Osteocyte (in vitro differentiated cells): Measurements from ENCODE around the gene GMPPB. TPM values are rescaled to one million over a fixed set of nuclear protein-coding genes. Genes with fewer than 3 reads are reported as not detected.

Experiments
- DNase-seq: peaks from one replicate; pipeline ENCODE4 v3.0.0; 2021; ENCODE audit warnings: mixed read lengths; ENCODE audit not compliant: unreplicated experiment; ENCODE audit errors: extremely low spot score
- H3K27ac Mint-ChIP-seq: one replicate; pipeline ENCODE4 v1.8.0; 2021; ENCODE audit warnings: mild to moderate bottlenecking, mixed read lengths; ENCODE audit not compliant: unreplicated experiment
- H3K27me3 Mint-ChIP-seq: one replicate; pipeline ENCODE4 v1.8.0; 2021; ENCODE audit warnings: mixed read lengths; ENCODE audit not compliant: unreplicated experiment
- H3K36me3 Mint-ChIP-seq: one replicate; pipeline ENCODE4 v1.8.0; 2021; ENCODE audit warnings: mixed read lengths; ENCODE audit not compliant: unreplicated experiment
- H3K4me1 Mint-ChIP-seq: one replicate; pipeline ENCODE4 v1.8.0; 2021; ENCODE audit warnings: mixed read lengths; ENCODE audit not compliant: unreplicated experiment
- H3K4me3 Mint-ChIP-seq: one replicate; pipeline ENCODE4 v1.8.0; 2021; ENCODE audit warnings: mild to moderate bottlenecking, moderate library complexity, mixed read lengths; ENCODE audit not compliant: unreplicated experiment
- H3K9me3 Mint-ChIP-seq: one replicate; pipeline ENCODE4 v1.8.0; 2021; ENCODE audit warnings: mixed read lengths; ENCODE audit not compliant: unreplicated experiment
- total RNA-seq: library from RNA; stranded (reverse); gene quantifications from 2 replicates; pipeline ENCODE4 v1.2.1, GENCODE V29; 2021
- TF ChIP-seq, protein P1 (sequence below): fragments of 200-600 bp; sonication (generic); IDR thresholded peaks from 2 replicates; pipeline ENCODE4 v1.5.0; 2021; ENCODE audit warnings: antibody characterized with exemption, mild to moderate bottlenecking, moderate library complexity

The GMPPB gene
- total RNA-seq, 1 donor from 2014 or later, result 27.5 TPM

DNA sequence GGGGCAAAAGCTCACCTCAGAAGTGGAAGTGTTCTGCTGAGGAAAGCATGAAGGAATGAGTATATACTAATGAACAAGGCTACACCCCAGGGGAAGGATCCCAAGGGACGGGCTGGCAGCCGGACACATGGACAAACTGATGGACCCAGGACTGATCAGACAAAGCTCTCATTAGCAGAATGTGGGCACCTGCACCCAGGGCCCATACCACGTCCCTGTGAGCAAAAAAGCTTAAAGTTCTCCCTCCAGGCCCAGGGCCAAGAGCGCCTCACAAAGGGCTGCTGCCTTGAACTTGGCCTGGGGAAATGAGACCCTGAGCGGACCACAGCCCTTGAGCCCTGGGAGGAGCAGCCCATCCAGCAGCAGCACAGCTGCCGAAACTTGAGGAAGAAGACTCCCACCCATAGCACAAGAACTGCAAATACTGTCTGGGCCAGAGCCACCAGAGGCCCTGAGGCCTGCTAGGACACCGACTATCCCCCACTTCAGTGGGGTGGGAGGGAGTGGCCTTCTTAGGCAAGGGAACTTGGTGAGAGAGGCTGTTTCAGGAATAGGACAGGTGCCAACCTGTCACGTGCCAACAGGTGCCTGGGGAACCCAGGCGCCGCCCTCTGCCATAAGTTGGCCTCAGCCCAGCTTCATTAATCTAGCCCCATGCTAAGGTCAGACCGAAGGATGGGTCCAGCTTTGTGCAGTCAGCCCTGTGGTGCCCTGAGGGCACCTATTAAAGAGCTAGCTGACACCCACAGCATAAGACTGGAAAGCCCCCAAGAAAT is 2.3 kb upstream of the GMPPB start:
- Mint-ChIP-seq H3K4me1 (peaks cover 14% of the 10 kb centered on the region), H3K9me3 (no peaks in the 10 kb centered on the region), H3K4me3 (no peak overlapping the region), H3K27ac (peak overlapping the region; percentile 1), H3K27me3 (no peaks in the 10 kb centered on the region), H3K36me3 (peaks cover 20% of the 10 kb centered on the region)
- TF ChIP-seq, protein P1, sequence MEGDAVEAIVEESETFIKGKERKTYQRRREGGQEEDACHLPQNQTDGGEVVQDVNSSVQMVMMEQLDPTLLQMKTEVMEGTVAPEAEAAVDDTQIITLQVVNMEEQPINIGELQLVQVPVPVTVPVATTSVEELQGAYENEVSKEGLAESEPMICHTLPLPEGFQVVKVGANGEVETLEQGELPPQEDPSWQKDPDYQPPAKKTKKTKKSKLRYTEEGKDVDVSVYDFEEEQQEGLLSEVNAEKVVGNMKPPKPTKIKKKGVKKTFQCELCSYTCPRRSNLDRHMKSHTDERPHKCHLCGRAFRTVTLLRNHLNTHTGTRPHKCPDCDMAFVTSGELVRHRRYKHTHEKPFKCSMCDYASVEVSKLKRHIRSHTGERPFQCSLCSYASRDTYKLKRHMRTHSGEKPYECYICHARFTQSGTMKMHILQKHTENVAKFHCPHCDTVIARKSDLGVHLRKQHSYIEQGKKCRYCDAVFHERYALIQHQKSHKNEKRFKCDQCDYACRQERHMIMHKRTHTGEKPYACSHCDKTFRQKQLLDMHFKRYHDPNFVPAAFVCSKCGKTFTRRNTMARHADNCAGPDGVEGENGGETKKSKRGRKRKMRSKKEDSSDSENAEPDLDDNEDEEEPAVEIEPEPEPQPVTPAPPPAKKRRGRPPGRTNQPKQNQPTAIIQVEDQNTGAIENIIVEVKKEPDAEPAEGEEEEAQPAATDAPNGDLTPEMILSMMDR, result no peak
- no peak for DNase-seq

DNA sequence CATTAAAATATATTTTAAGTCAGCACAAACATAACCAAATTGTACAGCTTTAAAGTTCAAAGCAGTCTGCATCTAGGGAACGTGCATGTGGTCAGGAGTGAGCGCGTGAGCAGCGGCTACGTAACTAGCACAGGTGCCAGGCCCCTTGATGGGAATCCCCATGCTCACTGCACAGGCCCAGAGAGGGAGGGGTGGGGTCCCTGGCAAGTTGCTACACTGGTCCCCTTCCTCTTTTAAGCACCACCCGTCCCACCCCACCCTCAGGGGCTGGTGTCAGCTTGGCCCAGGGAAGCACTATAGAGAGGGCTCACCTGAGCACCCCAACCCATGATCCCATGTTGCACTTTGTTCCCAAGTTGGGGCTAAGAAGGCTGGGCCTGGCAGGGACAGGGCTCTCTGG is 835 bp upstream of the GMPPB start:
- H3K4me1 Mint-ChIP-seq, result peaks cover 20% of the 10 kb centered on the region
- peak overlapping the region; percentile 87 for H3K4me3 Mint-ChIP-seq
- peaks cover 23% of the 10 kb centered on the region for H3K36me3 Mint-ChIP-seq
- H3K9me3 Mint-ChIP-seq, result no peaks in the 10 kb centered on the region
- no peak for DNase-seq
- TF ChIP-seq, protein P1, result no peak
- H3K27me3 Mint-ChIP-seq, result no peaks in the 10 kb centered on the region
- peak overlapping the region; percentile 96 for H3K27ac Mint-ChIP-seq

DNA sequence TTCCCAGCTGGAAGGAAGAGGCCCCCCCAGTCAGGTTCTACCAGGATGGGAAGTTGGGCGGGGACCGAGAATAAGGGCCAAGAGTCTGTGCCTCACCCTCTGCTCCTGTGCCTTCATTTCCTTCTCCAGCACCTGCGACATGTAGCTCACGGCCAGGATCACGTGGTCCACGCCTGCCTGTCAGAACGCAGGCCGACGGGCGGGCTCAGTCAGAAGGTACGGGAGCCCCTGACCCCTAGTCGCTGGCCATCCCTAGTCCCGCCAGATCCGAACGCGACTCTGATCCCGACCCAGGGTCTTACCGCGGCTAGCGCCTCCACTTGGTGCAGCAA is 489 bp downstream of the GMPPB start:
- peaks cover 29% of the 10 kb centered on the region for H3K4me1 Mint-ChIP-seq
- peak overlapping the region; percentile 87 for H3K4me3 Mint-ChIP-seq
- no peak for DNase-seq
- H3K9me3 Mint-ChIP-seq, result no peaks in the 10 kb centered on the region
- TF ChIP-seq, protein P1, result no peak
- peak overlapping the region; percentile 96 for H3K27ac Mint-ChIP-seq
- peaks cover 17% of the 10 kb centered on the region for H3K36me3 Mint-ChIP-seq
- no peaks in the 10 kb centered on the region for H3K27me3 Mint-ChIP-seq

DNA sequence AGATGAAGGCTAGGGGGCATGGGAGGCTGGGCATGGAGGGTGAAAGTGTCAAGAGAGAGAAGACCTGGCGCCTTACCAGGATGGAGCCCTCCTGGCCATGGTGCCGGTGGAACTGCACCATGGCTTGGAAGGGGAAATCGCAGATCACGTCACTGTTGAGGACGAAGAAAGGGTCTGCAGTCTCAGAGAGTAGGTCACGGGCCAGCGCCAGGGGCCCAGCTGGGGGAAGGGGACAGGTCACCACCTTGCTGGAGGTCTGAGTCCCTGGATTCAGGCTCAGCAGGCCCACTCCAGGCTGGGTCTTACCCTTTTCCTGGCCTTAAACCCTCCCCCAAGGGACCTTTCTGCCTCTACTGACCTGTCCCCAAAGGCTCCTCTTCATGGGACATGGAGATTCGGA is 855 bp downstream of the GMPPB start:
- Mint-ChIP-seq H3K9me3 (no peaks in the 10 kb centered on the region), H3K4me3 (peak overlapping the region; percentile 87), H3K27ac (peak overlapping the region; percentile 96), H3K36me3 (peaks cover 17% of the 10 kb centered on the region), H3K27me3 (no peaks in the 10 kb centered on the region), H3K4me1 (peaks cover 29% of the 10 kb centered on the region)
- no peak for DNase-seq
- TF ChIP-seq, protein P1, result no peak

DNA sequence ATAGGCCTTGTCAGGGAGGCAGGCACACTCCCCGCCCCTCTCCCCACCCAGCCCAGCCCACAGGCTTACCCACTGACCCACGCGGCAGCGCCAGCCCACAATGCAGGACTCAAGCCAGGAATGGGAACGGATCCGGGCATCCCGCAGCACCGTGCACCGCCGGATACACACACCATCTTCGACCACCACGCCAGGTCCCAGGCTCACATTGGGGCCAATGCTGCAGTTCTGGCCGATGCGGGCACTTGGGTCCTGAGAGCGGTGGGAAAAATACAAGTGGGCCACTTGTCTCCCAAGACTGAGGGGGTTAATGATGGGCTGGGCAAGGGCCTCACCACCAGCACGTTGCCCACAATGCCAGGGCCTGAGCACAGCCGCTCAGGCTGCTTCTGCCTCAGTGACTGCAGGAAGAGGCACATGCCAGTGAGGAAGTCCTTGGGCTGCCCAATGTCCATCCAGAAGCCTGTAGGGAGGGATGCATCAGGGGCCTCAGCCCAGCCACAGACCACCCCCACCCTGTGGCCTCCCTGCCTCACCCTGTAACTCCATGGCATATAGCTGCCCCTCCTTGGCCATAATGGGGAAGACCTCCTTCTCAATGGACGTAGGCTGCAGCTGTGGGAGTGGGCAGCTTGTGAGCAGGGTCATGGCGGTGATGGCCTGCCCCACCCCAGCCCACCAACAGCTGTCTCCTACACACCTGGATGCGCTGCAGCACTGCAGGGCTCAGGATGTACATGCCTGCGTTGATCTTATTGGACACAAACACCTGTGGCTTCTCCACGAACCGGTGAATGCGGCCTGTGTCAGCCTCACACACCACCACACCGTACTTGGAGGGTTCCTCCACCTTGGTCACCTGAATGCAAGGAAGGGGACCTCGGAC is 1.6 kb downstream of the GMPPB start:
- Mint-ChIP-seq H3K4me3 (peak overlapping the region; percentile 87), H3K9me3 (no peaks in the 10 kb centered on the region), H3K27me3 (no peaks in the 10 kb centered on the region), H3K36me3 (peaks cover 12% of the 10 kb centered on the region), H3K4me1 (peaks cover 29% of the 10 kb centered on the region), H3K27ac (peak overlapping the region; percentile 96)
- TF ChIP-seq, protein P1, result no peak
- DNase-seq, result no peak
